HG03280 (cell line): ENCODE data around the gene MMP23B.
"Not testable (repeated sequence)": the region's sequence is repeated elsewhere in the genome, so short reads cannot be mapped to it uniquely, and the experiment has no call there.

Source experiments
- ATAC-seq: cut with Tn5 transposase; IDR thresholded peaks from one replicate; pipeline ENCODE4 v1.9.1; 2021; ENCODE audit warnings: mild to moderate bottlenecking, moderate library complexity; ENCODE audit not compliant: unreplicated experiment

The MMP23B gene

DNA sequence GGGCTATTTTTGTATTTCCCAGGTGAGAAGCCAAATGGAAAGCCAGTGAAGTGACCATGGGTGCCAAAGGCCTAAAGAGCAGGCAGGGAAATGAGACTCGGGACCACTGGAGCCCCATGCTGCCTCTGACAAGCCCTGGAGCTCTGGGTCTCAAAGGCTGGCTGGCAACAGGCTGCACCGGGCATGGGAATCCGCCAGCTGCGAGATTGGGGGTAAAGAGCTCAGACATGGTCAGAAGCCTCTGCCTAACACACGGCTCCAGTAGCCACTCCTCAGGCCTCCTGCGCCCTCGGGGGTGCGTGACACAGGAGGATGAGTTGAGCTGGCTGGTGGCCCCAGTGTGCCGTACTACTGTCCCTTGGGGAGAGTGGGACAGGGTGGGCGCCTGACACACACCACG is 32.3 kb downstream of the MMP23B start:
- not testable (repeated sequence) for ATAC-seq

DNA sequence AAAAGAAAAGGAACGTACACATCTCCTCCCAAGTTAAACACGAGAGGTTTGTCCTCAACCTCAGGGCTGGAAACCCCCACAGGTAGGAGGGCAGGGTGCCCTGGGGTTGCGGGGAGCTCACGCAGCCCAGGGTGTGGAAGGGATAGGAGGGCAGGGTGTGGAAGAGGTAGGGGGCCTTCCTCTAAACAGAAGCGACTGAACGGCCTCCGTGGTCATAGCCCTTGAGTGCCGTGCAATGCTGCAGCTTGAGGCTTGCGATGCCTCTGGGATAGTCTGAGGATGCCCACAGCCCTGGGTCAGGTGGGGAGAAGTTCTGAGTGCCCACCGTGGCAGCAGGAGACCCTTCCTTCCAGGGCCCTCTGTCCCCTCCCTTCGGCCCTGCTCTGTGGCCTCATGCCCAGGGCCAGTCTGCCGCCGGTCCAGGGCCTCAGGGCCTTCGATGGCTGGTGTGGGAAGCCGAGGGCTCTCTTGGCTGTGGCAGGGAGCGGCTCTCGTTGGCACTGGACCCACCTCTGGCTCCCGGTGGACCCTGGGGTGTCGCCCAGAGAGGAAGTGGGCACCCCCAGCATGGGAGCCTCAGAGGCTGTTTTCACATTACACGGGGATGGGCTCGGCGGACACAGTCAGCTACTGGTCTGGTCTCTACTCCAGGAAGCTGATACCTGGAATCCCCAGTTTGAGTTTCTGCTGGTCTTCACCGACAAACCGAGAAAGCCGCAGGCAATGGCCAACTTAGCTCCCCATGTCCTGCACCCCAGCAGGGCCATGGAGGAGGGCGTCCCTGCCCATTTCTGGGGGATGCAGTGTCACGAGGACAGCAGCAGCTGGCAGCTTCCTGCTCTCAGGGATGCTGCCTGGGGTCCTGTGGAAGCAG is 33.2 kb downstream of the MMP23B start:
- no peak for ATAC-seq

DNA sequence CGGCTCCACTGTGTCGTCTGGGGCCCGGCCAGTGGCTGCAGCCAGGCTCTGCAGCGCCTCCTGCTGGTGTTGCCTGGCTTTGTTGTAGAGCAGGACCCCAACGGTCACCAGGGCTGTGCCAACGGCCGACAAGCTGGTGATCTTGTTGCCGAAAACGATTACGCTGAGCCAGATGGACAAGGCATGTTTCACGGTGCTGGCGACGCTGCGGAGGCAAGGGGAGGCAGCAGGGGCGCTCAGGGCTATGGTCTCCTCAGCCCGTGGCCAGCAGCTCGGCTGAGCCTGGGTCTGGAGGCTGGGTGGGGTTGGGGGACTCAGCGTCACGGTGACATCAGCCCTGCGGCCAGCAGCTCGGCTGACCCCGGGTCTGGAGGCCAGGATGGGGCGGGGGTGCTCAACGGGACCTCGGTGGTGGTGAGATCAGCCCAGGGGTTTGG is 33.9 kb downstream of the MMP23B start:
- no peak for ATAC-seq

DNA sequence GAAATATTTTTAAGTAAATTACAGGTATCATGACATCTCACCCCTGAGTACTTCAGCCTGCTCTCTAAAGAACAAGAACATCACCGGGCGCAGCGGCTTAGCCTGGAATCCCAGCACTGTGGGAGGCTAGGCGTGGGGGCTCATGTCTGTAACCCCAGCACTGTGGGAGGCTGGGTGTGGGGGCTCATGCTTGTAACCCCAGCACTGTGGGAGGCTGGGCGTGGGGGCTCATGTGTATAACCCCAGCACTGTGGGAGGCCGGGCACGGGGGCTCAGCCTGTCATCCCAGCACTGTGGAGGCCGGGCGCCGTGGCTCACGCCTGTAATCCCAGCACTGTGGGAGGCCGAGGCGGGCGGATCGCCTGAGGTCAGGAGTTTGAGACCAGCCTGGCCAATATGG is 34.6 kb downstream of the MMP23B start:
- ATAC-seq: no peak

DNA sequence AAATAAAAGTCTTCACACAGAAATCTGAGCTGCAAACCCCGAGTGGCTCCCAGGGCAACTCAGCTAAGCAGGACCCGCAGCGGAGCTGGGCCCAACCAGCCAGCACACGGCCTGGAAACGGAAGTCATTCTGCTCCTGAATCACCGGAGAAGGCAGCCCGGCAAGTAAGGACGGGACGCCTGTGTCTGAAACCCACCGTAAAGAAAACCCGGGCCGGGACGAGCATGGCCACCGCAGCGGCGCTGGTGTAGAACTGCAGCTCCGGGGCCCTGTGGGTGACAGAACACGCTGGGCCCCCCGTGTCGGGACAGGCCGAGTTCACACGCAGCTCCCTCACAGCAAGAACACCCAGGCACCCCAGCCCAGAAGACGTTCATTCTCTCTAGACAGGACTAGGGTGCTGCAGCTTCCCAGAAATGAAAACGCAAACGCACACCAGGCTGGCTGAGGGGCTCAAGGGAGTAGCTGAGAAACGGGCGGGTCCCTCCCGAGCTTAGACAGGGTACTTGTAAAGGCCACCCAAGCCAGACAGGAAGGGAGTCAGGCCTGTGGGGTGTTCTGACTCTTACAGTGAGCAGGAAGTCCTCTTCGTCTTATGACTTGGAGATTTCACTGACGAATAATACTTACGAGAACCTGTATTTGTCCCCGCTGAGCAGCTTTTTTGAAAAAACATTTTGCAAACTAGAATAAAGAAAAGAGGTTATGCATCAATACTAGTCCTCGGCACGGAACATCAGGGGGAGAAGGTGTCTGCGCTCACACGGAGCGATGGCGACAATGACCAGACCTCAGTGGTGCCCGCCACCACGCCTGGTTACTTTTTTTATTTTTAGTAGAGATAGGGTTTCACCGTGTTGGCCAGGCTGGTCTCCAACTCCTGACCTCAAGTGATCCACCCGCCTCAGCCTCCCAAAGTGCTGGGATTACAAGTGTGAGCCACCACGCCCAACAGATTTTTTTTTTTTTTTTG is 37.8 kb downstream of the MMP23B start:
- ATAC-seq: no peak

DNA sequence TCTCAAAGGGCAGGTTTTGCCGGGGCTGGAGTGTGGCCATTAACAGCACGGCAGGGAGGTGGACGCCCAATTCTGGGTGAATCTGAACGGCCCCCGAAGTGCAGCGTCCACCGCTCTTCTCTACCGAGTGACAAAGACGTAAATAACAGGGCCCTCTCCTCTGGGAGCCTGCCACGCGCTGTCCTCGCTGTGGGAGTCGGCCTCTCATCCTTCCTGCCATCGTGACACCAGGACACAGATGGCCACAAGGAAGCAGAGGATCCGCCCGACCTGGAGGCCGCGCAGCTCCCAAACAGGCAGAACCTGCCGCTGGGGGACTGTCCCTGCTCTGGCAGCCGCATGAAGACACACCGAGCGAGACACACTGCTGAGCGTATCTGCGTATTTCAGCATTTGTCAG is 38.9 kb downstream of the MMP23B start:
- no peak for ATAC-seq

DNA sequence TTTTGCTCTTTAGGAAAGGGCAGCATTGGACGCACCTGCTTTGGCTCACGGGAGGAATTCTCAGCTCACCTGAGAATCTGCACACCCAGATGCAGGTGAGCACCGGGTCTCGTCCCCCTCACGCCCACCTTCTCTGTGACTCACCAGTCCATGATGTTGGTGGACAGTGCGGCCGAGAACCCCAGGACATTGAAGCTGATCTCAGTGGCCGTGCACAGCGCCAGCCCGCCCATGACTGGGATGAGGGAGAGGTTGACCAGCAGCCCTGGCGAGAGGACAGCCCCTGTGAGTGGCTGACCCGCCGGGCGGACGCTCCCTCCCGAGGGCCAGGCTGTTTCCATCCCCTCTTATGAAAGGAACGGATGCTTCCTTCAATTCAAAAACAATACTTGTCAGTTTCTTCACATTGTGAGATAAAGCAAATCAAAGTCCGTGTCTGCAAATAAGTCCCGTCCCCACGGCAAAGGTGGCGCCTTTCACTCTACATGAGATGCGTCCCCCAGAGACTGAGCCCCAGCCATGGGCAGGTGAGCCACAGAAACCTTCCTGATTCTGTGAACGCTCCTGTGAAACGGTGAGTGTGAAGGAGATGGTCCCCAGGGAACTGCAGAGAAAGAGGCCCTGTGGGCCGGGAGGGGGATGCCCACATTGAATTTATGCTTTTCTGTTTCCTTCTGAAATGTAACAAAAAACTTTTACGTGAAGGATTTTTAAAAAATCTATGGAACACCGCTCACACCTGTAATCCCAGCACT is 39.6 kb downstream of the MMP23B start:
- ATAC-seq: no peak

DNA sequence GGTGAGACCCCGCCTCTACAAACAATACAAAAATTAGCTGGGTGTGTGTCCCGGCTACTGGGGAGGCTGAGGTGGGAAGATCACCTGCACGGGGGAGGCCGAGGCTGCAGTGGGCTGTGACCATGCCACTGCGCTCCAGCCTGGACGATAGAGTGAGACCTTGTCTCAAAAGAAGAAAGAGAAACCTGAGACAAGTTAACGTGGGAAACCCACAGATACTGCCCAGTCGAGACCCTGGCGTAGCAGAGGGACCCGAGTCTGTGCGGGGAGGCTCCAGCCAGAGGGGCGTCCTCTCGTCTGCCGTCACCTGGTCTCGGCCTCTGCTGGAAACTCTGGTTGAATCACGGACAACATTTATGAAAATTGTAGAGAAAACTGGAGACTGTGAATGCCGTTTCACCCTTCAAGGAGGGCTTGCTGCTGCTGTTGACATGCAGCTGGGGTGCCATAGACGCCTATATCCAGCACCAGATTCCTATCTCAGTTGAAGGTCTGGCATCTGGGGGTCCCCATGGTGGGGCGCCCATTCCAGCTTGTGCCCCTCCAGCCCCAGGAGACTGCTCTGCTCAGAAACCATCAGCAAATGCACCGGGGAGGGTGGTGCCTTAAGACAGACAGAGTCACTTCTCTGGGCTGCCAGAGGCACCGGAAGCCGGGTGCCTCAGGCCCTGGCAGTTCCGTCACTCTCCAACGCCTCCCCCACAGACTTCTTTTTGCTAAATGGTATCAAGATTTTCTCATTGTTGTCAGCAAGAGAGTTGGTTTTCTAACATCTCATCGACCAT is 40.4 kb downstream of the MMP23B start:
- no peak for ATAC-seq

DNA sequence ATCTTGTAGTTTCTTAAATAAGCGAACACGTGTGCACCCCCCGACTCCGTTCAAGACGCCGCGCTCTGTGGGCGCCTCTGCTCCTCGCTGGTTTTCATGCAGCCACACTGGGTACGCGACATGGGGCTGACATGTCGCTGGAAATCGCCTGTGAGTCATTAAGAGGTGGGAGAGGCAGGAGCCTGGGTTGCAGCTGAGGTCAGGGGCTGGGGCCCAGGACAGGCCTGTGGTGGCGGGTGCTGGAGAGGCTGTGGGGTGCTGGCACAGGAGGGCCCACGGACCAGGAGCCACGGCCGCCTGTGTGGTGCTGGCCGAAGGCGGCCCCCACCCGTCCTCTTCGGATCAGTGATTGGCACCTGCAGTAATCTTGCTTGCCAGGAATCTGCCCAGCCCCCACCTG is 42.8 kb downstream of the MMP23B start:
- ATAC-seq: not testable (repeated sequence)

DNA sequence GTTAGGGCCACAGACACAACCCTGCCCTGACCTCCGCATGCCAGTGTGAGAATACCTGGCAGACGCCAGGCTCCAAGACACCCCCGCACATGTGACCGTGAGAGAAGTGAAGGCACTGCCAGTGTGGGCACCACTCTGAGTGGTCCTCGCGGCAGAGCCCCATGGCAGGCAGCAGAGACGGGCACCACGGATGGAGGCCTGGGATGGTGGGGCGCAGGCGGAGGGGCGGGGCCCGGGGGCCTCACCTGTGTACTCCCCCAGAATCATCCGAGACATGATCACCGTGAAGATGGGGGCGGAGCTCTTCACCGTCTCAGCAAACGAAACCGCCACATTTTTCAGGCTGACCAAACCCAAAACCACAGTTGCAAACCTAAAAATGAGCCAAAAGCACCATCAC is 43.2 kb downstream of the MMP23B start:
- not testable (repeated sequence) for ATAC-seq

DNA sequence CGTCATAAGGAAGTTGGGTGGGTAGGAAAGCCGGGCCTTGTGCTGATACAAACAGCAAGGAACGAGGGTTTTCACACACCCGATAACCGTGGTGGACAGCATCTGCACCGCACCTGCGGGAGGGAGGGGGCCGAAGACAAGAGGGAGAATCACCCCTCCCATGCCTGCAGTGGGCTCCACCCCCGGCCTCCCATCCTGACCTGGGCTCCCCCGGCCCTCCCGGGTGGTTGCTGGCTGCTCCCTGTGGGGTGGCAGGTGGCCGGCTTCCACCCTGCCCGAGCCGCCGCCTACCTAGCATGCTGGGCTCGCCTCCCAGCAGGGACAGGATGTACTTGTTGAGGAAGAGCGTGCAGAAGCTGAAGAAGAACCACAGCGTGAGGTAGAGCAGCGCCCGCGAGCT is 44.1 kb downstream of the MMP23B start:
- not testable (repeated sequence) for ATAC-seq

DNA sequence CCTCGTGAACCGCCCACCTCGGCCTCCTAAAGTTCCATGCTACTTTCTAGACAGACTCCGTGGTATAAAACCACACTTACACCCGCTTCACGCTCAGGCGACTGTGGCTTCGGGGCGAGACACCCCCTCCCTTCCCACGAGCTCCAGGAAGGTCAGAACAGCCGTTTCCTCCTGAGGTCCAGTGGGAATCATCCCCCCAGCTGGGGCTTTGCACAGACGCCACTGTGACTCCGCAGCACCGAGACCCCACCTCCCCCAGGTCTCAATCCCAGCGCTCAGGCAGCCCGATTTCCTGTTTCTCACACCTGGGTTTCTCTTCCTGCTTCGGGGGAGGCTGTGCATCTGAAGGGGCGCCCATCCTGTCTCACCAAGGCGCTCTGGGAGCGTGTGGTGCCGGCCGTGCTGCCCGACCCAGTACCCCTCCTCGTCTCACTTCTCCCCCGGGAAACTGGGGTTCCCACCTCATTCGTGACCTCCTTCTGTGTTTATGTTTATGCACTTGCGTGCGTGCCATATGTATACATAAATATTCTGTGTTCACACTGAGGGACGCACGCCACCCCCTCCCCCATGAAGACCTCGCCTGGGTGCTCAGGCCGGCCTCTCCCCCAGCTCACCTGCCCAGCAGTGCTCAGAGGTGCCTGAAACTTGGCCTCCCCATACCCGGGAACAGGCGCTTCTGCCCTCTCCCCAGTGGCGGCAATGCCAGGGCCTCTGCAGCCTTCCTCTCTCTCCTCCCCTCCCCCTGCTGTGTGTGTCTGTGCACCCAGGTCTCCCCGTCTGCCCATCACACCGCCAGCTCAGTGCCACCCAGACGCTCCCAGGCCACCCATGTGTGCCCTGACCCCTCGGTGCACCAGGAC is 46.0 kb downstream of the MMP23B start:
- peak; percentile 44 for ATAC-seq

DNA sequence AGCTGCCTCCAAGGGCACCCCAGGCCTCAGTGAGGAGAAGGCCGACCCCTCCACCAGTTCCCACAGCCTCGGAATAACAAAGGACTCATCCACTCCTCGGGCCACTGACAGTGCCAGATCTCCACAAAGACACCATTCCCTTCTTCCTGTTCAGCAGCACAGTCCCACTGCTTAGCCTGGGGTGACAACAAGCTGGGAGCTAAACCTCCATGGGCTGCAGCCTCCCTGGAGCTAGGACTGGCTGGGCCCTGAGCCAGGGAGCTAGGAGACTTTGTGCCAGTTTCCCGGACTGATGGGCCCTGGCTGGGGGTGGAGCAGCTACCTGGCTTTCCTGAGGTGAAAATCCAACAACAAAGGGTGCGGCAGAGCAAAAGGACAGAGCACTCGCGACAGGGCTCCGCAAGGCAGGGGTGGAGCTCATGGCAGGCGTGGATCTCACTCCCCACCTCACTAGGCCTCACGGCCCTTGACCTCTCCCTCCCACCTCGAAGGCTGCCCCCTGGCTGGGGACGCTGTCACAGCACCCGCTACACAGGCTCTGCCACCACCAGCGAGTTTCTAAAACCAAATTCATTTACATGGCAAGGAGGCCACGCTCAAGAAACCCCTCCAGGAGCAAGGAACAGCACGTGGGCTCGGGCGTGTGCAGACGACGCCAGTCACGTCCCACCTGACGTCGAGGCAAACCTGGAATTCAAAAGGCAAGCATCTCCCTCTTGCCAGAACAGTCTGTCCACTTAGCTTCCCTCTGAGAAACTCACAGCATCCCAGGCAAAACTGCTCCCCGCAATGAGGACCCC is 46.8 kb downstream of the MMP23B start:
- ATAC-seq: no peak

DNA sequence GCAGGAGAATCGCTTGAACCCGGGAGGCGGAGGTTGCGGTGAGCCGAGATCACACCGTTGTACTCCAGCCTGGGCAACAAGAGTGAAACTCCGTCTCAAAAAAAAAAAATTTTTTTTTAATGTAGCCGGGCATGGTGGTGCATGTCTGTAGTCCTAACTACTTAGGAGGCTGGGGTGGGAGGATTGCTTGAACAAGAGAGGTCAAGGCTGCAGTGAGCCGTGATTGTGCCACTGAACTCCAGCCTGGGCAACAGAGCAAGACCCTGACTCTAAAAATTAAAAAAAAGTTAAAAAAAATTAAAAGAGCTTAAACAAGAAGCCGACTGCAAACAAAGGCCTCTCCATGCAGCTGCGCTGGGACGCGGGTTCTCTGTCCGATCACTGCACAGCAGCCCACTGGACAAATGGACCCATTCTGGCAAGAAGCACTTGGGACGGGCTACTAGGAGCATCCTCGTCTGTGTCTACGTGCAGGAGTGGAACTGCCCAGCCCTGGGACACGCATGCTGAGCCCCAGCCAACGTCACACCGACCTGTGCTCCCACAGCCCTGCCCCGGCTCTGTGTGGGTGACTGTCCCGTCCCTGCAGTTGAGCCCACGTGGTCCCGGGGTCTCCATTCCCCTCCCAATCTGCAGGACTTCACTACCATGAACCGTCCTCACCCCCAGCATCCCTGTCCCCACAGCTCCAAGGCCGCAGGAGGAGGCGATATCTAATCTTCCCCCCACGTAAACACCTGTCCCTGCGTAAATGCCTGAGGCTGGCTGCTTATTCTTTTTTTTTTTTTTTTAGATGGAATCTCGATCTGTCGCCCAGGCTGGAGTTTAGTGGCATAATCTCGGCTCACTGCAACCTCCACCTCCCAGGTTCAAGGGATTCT is 48.3 kb downstream of the MMP23B start:
- ATAC-seq: no peak

DNA sequence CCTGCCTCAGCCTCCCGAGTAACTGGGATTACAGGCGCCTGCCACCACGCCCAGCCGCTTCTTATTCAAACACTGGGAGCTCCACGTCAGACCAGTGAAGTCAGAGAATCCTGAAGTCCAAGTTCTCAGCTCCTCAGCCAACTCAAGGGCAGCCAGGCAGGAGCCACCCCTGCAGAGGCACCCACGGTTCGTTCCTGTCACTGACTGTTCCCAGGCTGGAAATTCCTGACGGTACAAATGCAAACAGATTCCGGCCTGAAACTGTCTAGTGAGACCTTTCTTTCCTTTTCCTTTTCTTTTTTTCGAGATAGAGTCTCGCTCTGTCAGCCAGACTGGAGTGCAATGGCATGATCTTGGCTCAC is 48.9 kb downstream of the MMP23B start:
- ATAC-seq: no peak

DNA sequence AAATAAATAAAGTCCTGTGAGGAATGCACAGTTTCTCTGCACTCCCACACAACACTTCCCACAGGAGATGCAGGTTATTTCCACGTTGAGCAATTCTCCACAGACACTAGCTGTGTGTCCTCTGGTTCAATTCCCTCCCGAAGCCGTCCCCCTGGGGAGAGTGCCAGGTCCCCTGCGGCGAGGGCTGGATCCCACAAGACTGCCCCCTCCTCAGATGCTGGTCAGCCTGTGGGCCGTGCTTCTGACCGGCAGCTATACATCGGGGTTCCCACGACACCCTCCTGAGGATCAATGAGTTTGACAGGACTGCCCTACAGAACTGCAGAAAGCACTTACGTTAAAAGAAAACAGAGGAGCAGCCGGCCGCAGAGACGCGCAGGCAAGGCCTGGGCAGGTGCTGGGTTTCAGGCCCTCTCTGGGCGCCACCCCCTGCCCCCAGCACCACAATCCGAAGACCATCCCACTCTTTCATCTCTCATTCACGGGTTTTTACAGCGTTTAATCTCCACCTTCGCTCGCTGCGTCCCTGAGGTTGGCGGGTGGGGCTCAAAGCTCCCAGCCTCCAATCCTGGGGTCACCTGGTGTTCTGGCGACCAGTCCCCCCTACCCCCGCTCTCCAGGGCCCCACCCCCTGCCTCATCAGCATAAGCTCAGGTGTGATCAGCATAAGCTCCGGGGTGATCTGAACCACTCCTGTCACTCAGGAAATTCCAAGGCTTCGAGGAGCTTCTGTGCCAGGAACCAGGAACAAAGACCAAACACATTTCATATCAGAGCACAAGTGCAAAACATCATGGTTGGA is 51.3 kb downstream of the MMP23B start:
- ATAC-seq: no peak
